CMK (cell line): ENCODE data around the gene SORCS2.

Source experiments
- DNase-seq: peaks from one replicate; pipeline ENCODE4 v3.0.0-alpha.2; 2010; ENCODE audit warnings: low read depth

Gene SORCS2

GRCh38 chr4:7477695-7478094 lies 285.4 kb downstream of the SORCS2 start:
- no peak for DNase-seq

GRCh38 chr4:7478665-7479064 lies 286.3 kb downstream of the SORCS2 start:
- no peak for DNase-seq

GRCh38 chr4:7480423-7480822 lies 288.1 kb downstream of the SORCS2 start:
- no peak for DNase-seq

GRCh38 chr4:7481227-7481626 lies 288.9 kb downstream of the SORCS2 start:
- no peak for DNase-seq

- DNase-seq = no peak
These were observed 292.8 kb downstream of the SORCS2 start for GRCh38 chr4:7485096-7485495.

- no peak for DNase-seq
These were observed 293.8 kb downstream of the SORCS2 start for GRCh38 chr4:7486101-7486500.

- no peak for DNase-seq
These were observed 295.2 kb downstream of the SORCS2 start for GRCh38 chr4:7487502-7487901.

- DNase-seq = no peak
These were observed 295.8 kb downstream of the SORCS2 start for GRCh38 chr4:7487998-7488671.

- no peak for DNase-seq
These were observed 299.6 kb downstream of the SORCS2 start for GRCh38 chr4:7491915-7492314.

GRCh38 chr4:7498446-7499200 lies 306.3 kb downstream of the SORCS2 start:
- DNase-seq = no peak

GRCh38 chr4:7499661-7500060 lies 307.3 kb downstream of the SORCS2 start:
- no peak for DNase-seq

GRCh38 chr4:7500404-7500803 lies 308.1 kb downstream of the SORCS2 start:
- DNase-seq = no peak

GRCh38 chr4:7501314-7501713 lies 309.0 kb downstream of the SORCS2 start:
- no peak for DNase-seq

GRCh38 chr4:7501873-7502272 lies 309.5 kb downstream of the SORCS2 start:
- DNase-seq = no peak

- DNase-seq = no peak
These were observed 311.4 kb downstream of the SORCS2 start for GRCh38 chr4:7503559-7504249.

GRCh38 chr4:7505116-7505900 lies 313.0 kb downstream of the SORCS2 start:
- DNase-seq = no peak

- DNase-seq = no peak
These were observed 313.8 kb downstream of the SORCS2 start for GRCh38 chr4:7506119-7506518.

GRCh38 chr4:7506572-7506971 lies 314.2 kb downstream of the SORCS2 start:
- no peak for DNase-seq

- no peak for DNase-seq
These were observed 315.0 kb downstream of the SORCS2 start for GRCh38 chr4:7507381-7507780.

GRCh38 chr4:7510066-7510465 lies 317.7 kb downstream of the SORCS2 start:
- no peak for DNase-seq

GRCh38 chr4:7510538-7510937 lies 318.2 kb downstream of the SORCS2 start:
- DNase-seq = no peak

- DNase-seq = no peak
These were observed 319.2 kb downstream of the SORCS2 start for GRCh38 chr4:7511525-7511924.
